Measurements from ENCODE around the gene HADH.
"Not testable (repeated sequence)": the region's sequence is repeated elsewhere in the genome, so short reads cannot be mapped to it uniquely, and the experiment has no call there.

Gene HADH

GRCh38 chr4:107996949-107997788 lies 7.5 kb downstream of the HADH start:
- DNase-seq: no peak

DNA sequence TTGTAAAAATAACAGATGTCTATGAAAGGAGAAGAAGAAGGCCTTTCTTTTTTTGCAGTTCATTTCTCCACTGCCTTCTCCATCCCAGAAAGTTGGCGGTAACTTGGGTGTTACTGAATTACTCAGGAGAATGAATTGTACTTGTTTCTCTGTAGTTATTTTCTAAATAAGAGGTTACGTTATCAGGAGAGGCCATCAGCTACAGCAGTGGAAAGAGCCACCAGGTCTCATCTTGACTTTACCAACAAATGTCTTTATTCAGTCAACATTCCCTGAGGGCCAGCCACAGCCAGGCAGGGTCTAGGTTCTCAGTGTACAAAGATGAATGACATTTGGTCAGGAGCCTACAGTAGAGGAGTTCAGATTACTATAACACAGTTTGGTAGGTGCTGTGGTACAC lies 8.1 kb downstream of the HADH start:
- no peak for DNase-seq

DNA sequence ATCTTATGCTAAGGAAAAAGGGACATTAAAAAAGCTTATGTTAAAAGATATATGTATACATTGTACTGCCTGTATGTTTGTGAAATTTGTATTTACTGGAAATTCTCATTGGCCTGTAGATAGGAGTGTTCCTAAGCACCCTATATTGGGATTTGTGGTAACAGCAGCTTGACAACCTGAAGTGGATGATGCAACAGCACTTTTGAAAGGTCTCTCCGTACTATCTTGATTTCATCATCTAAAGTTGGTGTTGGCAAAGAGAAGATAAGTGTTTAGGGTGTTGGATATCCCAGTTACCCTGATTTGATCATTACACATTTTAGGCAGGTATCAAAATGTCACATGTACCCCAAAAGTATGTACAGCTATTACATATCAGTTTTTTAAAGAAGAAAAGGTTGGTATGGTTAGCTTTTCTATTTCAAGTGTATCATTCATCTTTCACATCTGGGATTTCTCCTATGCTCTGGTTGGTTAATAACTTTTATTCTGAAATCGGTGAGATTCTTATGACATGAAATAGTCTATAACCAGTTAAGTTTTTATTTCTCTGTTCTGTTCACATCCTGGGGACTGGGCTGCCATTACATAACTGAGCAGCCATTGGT lies 10.3 kb downstream of the HADH start:
- no peak for DNase-seq

GRCh38 chr4:108001540-108002135 lies 11.9 kb downstream of the HADH start:
- no peak for DNase-seq

- no peak for DNase-seq
Observed at GRCh38 chr4:108003982-108004515, 14.4 kb downstream of the HADH start.

DNA sequence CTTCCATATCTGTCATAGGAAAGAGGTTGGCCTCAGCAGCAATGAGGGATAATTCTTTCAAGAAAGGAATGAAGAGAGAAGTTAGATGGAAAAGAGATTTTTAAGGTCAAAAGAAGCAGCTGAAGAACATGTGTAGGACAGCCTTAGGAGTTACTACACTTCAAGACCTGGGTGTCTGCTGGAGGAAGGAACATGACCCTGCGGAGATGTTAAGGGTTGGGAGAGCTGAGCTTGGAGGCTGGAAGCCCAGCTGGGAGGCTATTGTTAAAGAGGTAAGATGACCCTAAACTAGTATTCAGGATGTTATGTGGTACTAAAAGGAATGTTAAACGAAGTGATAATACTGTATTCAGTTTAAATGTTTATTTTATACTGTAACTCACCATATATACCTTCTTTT lies 15.0 kb downstream of the HADH start:
- DNase-seq: no peak

DNA sequence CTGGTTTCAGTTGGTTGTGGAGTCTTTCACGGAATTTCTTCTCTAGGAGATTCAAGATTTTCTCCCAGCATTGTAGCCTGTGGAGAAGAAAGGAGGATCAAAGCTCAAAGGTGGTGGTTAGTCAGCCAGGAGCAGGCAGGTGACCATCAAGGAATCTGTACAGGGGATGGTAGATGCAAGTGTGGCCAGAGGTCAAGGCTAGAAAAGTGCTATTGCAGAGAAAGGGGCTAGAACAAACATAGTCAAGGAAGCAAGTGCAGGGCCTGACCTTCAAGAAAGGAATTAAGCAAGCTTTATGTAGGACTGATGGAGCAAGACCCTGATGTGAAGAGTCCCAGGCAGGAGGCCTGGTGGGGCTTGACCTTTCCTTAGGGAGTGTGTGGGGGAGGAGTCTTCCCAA lies 16.1 kb downstream of the HADH start:
- DNase-seq: no peak

DNA sequence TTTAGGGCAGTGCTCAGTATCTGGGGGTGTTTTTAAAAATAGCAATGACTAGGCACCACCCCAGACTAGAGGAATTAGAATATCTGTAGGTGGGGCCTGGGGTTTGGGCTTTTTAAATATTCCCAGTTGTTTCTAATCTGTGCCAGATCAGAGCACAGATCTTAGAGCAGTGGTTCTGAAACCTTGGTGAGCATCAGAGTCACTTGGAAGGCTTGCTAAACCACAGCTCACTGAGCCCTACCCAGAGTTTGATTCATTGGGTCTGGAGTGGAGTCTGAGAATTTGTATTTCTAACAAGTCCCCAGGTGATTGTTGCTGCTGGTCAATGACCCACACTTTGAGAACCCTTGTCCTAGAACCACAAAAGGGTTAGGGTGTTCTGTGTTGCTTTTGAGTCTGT lies 16.7 kb downstream of the HADH start:
- DNase-seq: no peak

DNA sequence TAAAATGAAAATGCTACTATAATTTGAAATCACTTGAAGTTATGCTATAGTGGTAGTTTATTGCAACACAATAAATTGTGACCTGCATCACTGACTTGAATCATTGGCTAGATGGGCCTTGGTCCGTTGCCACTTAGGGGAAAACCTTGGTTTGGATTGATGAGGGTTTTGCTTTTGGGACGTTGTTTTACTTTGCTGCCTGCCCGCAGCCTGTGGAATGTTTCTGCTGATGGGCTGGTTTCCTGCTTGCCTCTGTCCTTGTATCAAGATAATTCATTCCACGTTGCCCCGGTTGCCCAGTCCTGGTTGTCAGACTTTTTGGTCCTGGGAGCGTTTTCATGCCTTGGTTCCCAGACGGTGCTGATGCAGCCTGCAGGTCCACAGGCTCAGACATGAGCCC lies 18.3 kb downstream of the HADH start:
- no peak for DNase-seq

GRCh38 chr4:108008721-108009120 lies 19.0 kb downstream of the HADH start:
- DNase-seq: no peak

DNA sequence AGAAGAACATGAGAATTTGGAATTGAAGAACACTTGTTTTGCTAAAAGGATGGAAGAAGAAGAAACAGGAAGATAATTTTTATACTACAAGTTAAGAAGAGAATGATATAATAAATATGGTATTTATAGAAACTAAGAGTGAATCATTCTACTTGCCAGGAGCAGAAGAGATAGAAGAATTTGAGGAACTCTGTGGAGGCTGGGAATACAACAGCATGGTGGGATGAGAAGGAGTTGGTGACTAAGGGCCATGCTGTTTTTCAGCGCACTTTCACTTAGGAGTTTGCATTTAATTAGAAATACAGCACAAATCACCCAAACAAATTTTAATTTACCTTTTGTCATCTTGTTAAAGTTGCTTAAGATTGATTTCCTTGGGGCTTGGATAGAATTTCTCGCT lies 20.5 kb downstream of the HADH start:
- DNase-seq: no peak

- not testable (repeated sequence) for DNase-seq
Observed at GRCh38 chr4:108012382-108012781, 22.7 kb downstream of the HADH start.

GRCh38 chr4:108013327-108013726 lies 23.6 kb downstream of the HADH start:
- no peak for DNase-seq

DNA sequence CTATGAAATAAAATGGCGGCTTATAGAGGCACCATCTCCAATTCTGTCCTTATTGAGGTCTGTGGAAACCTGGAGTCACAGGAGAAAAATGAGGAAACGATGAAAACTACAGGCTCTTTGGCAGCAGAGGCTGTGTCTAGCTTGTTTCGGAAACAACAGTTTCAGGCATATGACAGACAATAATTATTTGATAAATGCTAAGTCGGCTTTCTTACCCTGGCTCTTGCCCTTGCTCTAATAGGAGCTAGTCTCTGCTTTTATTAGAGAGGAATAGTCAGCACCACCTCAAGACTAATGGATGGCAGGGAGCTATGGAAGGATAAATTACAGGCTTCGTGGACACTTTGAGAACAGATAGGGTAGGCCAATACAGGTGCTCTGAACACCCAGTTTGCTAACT lies 24.3 kb downstream of the HADH start:
- DNase-seq: no peak

GRCh38 chr4:108018040-108018883 lies 28.6 kb downstream of the HADH start:
- DNase-seq: no peak

GRCh38 chr4:108018884-108019187 lies 29.1 kb downstream of the HADH start:
- no peak for DNase-seq

DNA sequence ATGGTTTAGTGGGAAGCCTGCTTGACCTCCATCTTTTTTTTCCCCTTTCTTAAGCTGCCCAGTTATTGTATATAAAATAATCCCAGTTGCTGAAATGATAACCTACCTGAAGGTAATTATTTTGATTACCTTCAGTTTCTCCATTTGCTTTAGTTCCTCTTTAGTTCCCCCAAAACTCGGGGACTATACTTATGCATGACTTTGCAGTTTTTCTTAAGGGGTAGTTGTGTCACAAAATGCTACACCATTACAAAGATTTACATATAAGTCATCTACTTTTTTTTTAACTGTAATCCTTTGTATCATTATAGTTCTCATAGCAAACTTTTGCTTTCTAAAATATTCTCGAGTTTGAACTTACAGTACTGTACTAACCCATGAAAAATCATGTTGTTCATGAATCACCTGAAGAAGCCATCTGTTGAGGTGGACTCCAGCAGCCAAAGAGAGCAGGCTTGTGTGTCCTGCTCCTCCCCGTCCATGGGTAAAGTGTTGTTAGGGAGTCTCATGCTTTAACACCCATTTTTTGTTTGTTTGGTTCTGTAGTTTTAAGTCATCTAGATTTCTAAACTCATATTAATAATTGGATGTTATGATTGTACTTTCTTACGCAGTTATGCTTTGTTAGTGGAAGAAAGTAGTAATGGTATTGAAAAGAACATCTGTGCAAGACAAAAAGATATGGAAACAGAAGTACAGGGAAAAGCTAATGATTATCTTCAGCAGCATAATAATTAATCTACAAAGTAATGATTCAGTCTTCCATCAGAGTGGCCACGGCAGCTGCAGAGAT lies 34.6 kb downstream of the HADH start:
- DNase-seq: no peak

- no peak for DNase-seq
Observed at GRCh38 chr4:108024878-108025165, 35.1 kb downstream of the HADH start.

DNA sequence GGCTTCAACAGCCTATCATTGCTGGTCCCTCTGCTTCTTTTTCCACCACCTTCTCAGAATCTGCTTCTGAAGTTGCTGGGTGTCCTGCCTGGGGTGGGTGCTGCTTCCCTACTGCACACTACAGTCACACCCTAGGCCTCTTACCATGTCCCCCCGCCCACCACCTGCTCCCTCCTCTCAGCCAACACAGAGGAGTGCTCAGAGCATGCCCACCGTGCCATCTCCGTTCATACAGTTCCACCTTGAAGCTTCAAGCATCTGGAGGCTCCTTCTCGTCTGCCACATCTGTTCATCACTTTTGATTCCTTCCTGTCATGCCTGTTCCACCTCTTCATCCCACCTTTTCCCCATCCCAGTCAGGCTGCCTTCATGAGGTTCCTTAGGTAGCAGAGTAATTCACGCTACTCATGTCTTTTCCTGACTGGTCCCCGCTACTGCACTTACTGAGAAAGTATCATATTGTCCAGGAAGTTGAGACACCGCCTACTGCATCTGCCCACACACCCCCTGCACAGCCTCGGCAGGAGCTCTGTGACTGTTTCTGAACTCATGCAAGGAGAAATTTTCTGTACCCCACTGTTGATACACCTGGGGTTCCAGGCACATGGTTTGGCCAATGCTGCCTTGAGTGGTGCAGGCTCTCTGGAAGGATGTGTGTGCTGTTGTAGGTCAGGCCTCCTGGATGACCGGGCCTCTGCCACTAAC lies 39.5 kb downstream of the HADH start:
- DNase-seq: no peak

DNA sequence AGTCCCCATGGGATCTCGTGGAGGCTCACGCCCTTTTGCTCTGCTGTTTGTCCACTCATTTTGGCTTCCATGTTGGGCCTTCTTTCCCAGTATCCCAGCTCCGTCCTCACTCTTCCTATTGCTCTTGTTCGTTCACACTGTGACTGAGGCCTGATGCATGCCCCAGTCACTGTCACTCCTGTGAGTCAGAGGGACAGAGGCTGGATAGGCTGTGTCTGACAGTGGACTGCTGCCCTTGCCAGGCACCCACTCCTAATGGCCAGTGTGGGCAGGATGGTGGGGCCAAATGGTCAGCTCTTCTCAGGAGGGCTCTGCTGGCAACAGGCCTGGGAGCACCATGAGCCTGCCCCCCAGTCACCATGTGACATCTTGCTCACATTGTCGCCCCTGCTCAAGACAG lies 40.0 kb downstream of the HADH start:
- DNase-seq: no peak

DNA sequence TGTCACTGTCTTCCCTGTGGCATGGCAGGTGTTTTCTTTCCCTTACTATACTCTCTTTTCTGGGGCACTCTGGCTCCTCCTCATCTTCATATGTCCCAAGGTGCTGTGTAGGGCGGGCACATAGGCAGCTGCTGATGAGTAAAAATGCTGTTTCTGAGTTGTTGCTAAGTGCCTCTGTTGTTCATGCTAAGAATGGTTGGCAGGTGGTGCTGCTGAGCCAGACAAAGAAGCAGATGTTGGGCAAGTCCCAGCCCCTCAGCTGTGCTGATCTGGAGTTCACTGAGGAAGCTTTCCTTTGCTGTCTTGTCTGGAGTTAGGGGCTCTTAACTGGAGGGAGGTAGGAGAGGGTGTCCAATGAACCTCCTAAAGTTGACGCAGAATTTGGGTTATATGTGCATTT lies 40.6 kb downstream of the HADH start:
- no peak for DNase-seq
